Measurements from ENCODE around the gene KRTAP10-4. TPM values are rescaled to one million over a fixed set of nuclear protein-coding genes. Genes with fewer than 3 reads are reported as not detected.

The KRTAP10-4 gene
- total and polyA plus RNA-seq, 2 of the 4 experiments (the other 2 are of a cell fraction), result not detected

- Histone ChIP-seq H4K91ac (ENCODE audit: insufficient read depth, low read depth, low read length) (no peak overlapping the region), H2BK5ac (ENCODE audit: low read depth, low read length, poor library complexity, severe bottlenecking) (no peak overlapping the region), H3K4me3 (ENCODE audit: insufficient read depth, low read depth, low read length) (no peak overlapping the region), H4K20me1 (ENCODE audit: insufficient read depth, low read length) (no peaks in the 10 kb centered on the region), H3K18ac (ENCODE audit: low read depth, low read length) (no peak overlapping the region), H3K14ac (replicated peaks; ENCODE audit: low read depth, low read length) (no peak overlapping the region), H3K36me3 (ENCODE audit: control insufficient read depth, insufficient read depth, low read length) (no peaks in the 10 kb centered on the region), H3K9ac (ENCODE audit: low read depth, low read length) (no peak overlapping the region), H3K56ac (ENCODE audit: extremely low read depth, insufficient read depth, low read length) (no peak overlapping the region), H4K5ac (ENCODE audit: low read depth, low read length) (no peak overlapping the region), H2BK20ac (ENCODE audit: low read depth, low read length) (no peak overlapping the region), H3K27ac (ENCODE audit: insufficient read depth, low read length) (no peak overlapping the region), H3K79me1 (ENCODE audit: low read depth in 1 of 2, low read length in 2 of 2) (no peaks in the 10 kb centered on the region), H2BK15ac (ENCODE audit: low read depth, low read length) (no peak overlapping the region), H2BK120ac (ENCODE audit: low read depth, low read length) (no peak overlapping the region), H3K4me2 (ENCODE audit: low read depth, low read length) (no peak overlapping the region), H2AK5ac (ENCODE audit: low read depth, low read length) (no peak overlapping the region), H3K9me1 (ENCODE audit: insufficient read depth, low read length) (no peaks in the 10 kb centered on the region), H3K4me1 (ENCODE audit: control insufficient read depth, insufficient read depth, low read length) (no peaks in the 10 kb centered on the region), H2AK9ac (replicated peaks; ENCODE audit: low read depth, low read length, poor library complexity) (no peak overlapping the region), H3K9me3 (ENCODE audit: control insufficient read depth, insufficient read depth, low read length) (peaks cover 11% of the 10 kb centered on the region; the same call in 1 of the 2 replicates), H2AFZ (replicated peaks; ENCODE audit: low read length, poor library complexity) (no peak overlapping the region), H4K8ac (ENCODE audit: low read depth in 2 of 2, low read length in 2 of 2) (no peak overlapping the region), H3K23ac (ENCODE audit: low read depth, low read length) (no peak overlapping the region), H3K4ac (ENCODE audit: low read depth, low read length) (no peak overlapping the region), H3K27me3 (ENCODE audit: control insufficient read depth, insufficient read depth, low read length) (0 out of 2 replicates have a peak, but pooled peaks cover 2% of the 10 kb centered on the region)
- in situ Hi-C loops (cut with MboI; ENCODE audit: low sequenced_read_pairs) (no loop called here), intact Hi-C loops (cut with micrococcal nuclease) (no loop called here), dilution Hi-C loops (cut with HindIII; ENCODE audit: low sequenced_read_pairs, unreplicated experiment) (no loop called here)
- no peak for TF ChIP-seq MAZ (IDR thresholded peaks at IDR 0.05; ENCODE audit: borderline replicate concordance, low read depth, low read length)
- TF ChIP-seq CEBPB (IDR thresholded peaks at IDR 0.05; ENCODE audit: low read depth, low read length), result no peak
- TF ChIP-seq RAD21 (IDR thresholded peaks at IDR 0.05; ENCODE audit: low read length), result no peak
- no peak for TF ChIP-seq FOS (IDR thresholded peaks at IDR 0.05; ENCODE audit: low read depth, low read length)
- TF ChIP-seq NFE2L2 (IDR thresholded peaks at IDR 0.05; ENCODE audit: low read depth, low read length), result no peak
- no peak for TF ChIP-seq RCOR1 (IDR thresholded peaks at IDR 0.05; ENCODE audit: insufficient replicate concordance, low read length)
- no peak for TF ChIP-seq MXI1 (IDR thresholded peaks at IDR 0.05; ENCODE audit: borderline replicate concordance, low read depth, low read length)
- TF ChIP-seq CHD1 (IDR thresholded peaks at IDR 0.05; ENCODE audit: low read depth, low read length), result no peak
- WGBS, 2 experiments (ENCODE audit: extremely low coverage in 2 of 2, insufficient read length in 1 of 2), result 79% methylated on average over 4 of the region's 21 CpGs; no CpG with 5 or more reads in 1 of the 2 experiments
- CTCF ChIA-PET, result no interaction called here
- ATAC-seq (ENCODE audit: low read depth), result no peak
- BruUV-seq (replicated peaks), result no TSS peak
- no peak for DNase-seq
- POLR2A ChIA-PET (ENCODE audit: unreplicated experiment), result no interaction called here
These were observed 39.5 kb upstream of the KRTAP10-4 start for GRCh38 chr21:44533891-44534627.

All from IMR-90 (cell line).